GM10847 (cell line): ENCODE measurements around the gene RBM23.

Source experiments
- POLR2A ChIP-seq: IDR thresholded peaks from 2 replicates; pipeline ENCODE4 v1.6.1; 2011; ENCODE audit not compliant: insufficient read length; ENCODE audit errors: extremely low read depth

Gene RBM23

DNA sequence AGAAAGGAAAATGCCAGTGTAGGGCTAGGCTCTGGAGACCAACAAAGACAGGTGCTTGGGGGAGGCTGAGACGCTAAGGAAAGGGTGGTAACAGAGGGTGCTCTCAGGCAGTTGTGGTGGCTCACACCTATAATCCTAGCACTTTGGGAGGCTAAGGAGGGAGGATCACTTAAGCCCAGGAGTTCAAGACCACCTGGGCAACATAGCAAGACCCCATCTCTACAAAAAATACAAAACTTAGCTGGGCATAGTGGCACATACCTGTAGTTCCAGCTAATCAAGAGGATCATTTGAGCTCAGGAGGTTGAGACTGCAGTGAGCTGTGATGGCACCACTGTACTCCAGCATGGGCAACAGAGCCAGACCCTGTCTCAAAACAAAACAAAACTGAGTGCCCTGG is 23.5 kb downstream of the RBM23 start:
- no peak for TF ChIP-seq POLR2A

DNA sequence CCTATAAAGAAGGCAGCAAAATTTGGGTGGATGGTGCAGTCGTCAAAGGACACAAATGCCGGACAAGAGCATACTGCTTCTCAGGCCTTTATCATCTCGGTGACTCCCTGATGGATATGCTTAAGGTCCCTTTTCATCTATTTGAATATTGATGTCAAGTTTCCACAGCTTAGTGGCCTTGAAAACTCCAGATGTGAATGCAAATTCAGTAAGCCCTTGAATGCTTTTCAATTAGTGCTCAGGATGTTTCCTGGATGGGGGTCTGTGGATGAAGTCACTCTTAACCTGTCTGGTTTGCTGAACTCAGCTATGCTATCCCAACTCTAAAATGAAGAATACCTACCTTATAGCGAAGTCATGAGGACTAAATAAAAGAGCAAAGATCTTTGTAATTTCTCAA is 25.2 kb downstream of the RBM23 start:
- TF ChIP-seq POLR2A = no peak

DNA sequence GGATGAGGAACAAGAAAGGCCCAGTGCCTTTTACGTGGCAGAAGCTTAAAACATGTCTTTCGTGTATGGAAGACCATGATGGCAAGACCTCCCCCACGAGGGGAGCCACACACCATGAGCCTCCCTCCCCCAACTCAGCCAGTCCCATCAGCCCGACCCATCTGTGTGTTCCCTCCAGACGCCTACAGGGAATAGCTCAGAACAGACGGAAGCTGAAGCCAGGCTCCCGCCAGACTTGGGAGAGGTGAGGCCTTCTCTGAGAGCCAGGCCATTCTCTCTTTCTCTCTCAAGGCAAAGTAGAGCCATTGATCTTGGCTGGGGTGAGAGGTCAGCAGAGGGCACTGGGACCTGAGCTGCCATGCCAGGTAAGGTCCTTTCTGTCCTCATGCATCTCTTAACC is 26.5 kb downstream of the RBM23 start:
- no peak for TF ChIP-seq POLR2A

DNA sequence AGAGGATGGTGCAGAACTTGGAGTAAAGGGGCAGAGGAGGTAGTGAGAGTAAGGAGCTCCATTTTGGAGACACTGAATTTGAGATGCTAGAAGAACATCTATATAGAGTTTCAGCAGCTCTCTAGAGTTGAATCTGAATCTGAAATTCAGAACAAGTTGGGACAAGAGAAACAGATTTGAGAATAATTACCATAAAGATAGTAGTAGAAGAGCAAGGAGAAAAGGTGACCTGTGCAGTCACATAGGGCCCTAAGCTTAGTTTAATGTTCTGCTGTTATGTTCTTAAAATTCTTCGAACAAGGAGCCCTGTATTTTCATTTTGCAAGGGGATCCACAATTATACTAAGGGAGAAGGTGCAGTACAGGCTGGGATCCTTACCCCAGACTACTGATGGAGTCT is 28.5 kb downstream of the RBM23 start:
- TF ChIP-seq POLR2A = no peak

DNA sequence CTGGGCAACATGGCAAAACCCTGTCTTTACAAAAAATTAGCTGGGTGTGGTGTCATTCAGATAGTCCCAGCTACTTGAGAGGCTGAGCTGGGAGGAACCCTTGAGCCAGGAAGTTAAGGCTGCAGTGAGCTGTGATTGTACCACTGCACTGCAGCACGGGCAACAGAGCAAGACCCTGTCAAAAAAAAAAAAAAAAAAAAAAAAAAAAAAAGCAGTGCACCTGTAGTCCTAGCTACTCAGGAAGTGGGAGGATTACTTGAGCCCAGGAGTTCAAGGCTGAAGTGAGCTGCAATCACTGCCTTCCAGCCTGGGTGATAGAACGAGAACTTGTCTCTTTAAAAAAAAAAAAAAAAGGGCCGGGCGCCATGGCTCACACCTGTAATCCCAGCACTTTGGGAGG is 30.3 kb downstream of the RBM23 start:
- no peak for TF ChIP-seq POLR2A

DNA sequence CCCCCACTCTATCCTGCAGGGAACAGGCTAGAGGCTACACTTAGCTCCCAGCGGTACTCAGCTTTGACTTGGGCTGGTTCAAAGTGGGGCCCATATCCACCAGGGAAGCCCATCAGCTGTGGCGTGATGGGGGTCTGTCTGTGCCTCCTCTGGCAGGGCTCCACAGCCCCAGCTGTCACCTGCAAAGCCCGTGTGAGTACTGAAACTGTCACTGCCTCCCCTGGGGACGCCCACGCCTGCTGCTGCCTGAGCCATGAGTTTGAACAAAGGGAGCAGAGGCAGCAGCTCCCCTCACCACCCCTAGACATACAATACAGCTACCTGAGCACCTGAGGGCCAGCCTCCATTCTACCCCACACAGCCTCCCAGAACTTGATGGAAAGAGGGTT is 31.0 kb downstream of the RBM23 start:
- TF ChIP-seq POLR2A = peak; percentile 39

DNA sequence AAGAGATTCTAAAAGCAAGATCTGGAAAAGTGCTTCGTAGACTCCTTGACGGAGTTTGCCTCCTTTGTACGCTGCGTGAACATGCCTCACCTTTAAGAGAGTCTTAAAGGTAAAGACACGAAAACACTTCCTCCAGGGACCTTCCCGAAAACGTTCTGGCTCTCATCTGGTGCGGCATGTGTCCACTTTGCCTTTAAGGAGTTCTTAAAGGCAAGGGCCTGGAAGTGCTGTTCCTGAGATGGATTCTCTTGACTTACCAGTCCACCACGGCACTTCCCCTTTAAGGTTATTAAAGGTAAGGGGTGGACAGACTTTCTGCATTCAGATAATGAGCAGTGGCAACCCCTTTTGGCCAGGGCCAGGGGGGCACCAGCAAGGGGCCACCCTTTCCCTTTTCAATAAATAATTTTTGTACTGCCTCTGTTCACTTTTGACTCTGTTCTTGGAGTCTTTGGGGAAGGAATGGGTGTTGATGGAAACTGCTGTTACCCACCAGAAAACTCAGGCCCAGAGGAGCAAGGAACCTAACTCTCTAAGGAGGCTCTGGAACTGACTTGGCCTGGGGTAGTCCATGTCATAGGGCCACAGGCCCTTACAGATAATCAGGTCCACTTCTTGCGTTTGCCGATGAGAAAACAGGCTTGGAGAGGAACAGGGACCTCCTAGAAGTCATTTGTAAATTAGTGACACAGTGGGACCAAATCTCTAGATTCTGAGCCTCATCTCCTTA is 31.5 kb downstream of the RBM23 start:
- TF ChIP-seq POLR2A = no peak

DNA sequence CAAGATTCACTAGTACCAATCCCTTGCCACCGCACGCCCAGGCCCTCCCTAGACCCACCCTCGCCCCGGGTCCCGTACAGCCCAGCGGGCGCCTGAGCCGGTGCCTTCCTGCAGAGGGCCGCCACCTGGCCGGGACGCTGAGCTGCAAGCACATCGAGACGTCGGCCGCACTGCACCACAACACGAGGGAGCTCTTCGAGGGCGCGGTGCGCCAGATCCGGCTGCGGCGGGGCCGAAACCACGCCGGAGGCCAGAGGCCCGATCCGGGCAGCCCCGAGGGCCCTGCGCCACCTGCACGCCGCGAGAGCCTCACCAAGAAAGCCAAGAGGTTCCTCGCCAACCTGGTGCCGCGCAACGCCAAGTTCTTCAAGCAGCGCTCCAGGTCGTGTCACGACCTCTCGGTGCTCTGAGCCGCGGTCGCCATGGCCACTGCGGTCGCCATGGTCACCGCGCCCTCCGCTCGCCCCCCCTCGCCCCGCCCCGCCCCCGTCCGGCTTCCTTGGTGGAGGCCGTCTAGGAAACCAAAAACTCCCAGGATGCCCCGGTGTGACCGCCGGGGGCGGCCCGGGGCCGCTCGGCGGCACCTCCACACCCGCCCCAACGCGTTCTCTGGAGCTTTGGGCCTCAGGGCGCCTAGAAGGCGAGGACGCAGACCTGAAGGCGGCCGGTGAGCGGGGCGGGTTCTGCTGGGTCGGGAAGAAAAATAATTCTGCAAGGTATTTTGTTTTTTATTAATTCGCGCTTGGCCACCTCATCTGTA is 32.3 kb downstream of the RBM23 start:
- peak; percentile 53 for TF ChIP-seq POLR2A

DNA sequence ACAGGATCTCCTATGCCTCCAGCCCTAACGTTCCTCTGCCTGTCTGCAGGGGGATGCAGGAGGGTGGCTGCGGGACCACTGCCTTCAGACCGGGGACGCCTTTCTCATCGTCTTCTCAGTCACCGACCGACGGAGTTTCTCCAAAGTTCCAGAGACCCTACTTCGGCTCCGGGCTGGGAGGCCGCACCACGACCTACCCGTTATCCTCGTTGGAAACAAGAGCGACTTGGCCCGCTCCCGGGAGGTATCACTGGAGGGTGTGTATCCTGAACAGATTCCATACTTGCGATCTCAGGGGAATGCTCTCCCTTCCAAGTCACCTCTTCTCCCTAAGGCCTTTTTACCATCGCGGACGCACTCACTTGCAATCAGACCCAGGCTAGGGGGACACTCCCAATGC is 33.0 kb downstream of the RBM23 start:
- TF ChIP-seq POLR2A = no peak

DNA sequence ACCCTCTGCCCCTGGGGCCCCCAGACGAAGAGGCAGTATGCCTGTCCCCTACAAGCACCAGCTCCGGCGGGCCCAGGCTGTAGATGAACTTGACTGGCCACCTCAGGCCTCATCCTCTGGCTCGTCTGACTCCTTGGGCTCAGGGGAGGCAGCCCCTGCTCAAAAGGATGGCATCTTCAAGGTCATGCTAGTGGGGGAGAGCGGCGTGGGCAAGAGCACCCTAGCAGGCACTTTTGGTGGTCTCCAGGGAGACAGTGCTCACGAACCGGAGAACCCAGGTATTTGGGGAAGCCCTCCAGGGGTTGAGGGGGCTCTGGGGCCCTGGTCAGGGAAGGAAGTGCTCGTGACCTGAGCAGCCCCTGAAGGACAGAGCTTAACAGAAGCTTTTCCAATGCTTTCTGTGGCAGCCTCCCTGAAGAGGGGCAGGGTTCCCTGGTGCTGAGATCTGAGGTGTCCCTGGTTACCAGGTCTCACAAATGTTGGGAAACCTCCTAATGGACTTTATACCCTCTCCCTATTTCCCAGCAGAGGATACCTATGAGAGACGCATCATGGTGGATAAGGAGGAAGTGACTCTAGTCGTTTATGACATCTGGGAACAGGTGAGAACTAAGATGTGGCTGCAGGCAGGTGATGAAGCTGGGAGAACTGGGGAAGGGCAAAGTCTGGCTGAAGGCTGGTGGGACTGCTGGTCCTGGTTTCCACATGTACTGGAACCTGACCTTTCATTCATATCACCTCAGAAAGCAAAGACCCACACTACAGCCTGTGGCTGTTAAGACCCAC is 34.0 kb downstream of the RBM23 start:
- TF ChIP-seq POLR2A = no peak

DNA sequence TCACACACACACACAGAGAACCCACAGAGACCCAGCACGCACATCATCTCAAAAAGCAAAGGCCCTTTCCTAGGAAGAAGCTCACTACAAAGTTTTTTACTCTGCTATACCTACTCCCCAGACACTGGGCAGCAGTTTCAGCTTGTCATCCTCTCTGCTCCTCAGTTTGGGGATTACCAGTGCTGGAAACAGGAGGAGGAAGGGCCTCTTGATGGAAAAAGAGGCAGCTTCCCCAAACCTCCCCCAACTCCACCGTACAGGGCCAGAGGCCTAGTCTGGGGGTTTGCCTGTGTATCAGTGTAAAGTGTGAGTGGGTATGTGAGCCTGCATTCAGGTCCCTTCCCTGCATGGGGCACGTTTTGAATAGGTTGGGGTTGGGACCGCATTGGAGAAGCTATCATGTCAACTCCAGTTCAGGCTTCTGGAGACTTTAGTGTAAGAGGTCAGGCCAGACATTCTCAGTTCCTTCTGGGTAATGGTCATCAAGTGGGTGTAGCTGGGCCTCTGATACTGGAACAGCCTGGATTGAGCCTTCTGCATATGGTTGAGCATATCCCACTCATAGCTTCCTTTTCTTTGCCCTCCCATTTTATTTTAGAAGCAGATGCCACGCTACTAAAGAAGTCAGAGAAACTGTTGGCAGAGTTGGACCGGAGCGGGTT is 34.7 kb downstream of the RBM23 start:
- TF ChIP-seq POLR2A = no peak

DNA sequence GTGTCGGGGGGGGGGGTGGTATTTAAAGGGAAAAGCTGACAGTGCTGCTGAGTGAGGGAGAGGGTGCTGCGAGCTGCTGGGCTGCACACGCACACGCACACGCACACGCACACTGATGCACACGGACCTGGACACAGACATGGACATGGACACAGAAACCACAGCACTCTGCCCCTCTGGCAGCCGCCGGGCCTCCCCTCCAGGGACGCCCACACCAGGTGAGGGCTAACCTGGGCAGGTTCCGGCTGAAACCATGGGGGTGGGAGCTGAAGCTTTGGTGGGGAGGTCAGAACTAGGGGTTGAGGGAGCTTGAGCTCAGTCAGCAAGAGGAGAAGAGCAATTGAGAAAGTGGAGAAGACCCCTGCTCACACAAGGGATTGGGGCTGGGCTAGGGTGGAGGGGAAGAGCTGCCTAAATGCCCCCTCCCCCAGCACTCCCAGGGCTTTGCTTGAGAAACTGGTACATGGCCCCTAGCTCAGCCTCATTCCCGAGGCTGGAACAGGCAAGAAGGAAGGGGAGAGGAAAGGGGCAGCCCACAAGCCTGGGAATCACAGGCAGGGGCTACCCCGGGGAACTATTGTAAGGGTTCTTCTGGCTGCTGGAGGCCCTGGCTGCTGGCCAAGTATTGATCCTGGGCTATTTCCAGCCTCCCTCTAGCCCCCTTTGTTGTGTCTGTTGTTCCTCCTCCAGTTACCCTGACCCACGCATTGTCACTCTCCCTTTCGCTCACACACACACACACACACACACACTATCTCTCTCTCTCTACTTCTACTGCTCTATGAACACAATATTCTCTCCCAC is 35.6 kb downstream of the RBM23 start, which contains the start of gene REM2:
REM2 (plus strand) TSS at position 50 of the 804 bp plus-strand sequence; CDS start at position 116, 66 bp downstream.
- no peak for TF ChIP-seq POLR2A

DNA sequence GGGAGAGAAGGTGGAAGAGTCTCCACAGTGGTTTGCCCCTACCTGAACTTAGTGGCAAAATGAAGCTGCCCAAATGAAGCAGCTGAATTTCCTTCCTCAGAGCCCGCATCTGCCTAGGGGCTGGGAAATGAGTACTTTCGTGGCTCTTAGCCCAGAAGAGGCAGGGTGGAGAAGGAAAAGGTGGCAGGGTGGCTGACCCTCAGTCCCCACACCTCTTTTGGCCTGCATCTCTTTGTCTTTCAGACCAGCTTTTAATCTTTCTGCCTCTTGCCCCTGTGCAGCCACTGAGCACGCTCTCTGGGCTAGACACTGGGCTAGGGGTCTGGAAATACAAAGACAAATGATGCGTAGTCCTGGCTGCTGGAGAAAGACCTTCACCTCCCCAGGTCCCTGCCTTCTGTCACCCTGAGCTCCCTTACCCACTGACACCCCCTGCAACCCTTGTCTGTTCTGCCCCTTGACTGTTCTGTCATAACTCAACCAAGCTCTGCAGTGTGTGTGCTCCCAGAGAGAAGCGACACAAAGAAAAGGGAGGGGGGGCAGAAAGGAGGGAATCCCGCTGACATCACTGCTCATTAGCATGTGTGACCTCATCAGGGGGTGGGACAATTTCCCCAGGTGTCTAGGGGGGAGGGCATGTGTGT is 36.3 kb downstream of the RBM23 start:
- TF ChIP-seq POLR2A = no peak

DNA sequence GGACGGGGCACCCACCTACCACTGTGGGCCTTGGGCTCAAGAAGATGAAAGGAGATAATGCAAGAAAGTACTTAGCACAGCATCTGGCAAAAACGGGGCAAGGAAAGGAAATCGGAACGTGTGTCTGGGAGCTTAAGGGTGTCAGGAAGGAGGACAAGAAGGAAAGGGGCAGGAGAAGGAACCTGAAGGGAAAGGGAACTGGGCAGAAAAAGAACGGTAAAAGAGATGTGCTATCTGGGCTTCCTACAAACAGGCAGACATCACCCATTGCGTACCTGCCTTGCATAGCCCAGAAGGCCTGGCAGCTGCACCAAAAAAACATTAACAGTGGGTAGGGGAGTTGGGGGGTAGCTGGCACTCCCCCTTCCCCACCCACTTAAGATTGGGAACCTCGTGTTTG is 36.9 kb downstream of the RBM23 start:
- TF ChIP-seq POLR2A = no peak
